Liver (tissue), 9 donors: Measurements from ENCODE around the gene BID. TPM values are rescaled to one million over a fixed set of nuclear protein-coding genes. Genes with fewer than 3 reads are reported as not detected.

ENCODE experiments used
- DNase-seq: peaks from one replicate; pipeline ENCODE4 v3.0.0-alpha.2; 2017; ENCODE audit warnings: low spot score
- H3K27ac ChIP-seq, 2 donors: one replicate each; pipeline ENCODE4 v1.7.0; 2013; ENCODE audit warnings: inconsistent platforms in 2 of 2, low read length in 2 of 2, control low read depth in 1 of 2, low read depth in 1 of 2, mild to moderate bottlenecking in 1 of 2
- H3K27me3 ChIP-seq, 4 donors: one replicate each; pipeline versions ENCODE4 v1.6.1 to v1.7.0; 2013; ENCODE audit warnings: low read length in 3 of 4, inconsistent platforms in 1 of 4, mild to moderate bottlenecking in 1 of 4, moderate library complexity in 1 of 4; ENCODE audit not compliant: control insufficient read depth in 4 of 4, insufficient read depth in 4 of 4
- H3K36me3 ChIP-seq, 4 donors: one replicate each; pipeline versions ENCODE4 v1.6.1 to v1.7.0; 2013; ENCODE audit warnings: low read length in 3 of 4, mild to moderate bottlenecking in 3 of 4, low read depth in 1 of 4, moderate library complexity in 1 of 4; ENCODE audit not compliant: control insufficient read depth in 4 of 4, insufficient read depth in 3 of 4
- H3K4me1 ChIP-seq, 4 donors: one replicate each; pipeline versions ENCODE4 v1.6.1 to v1.7.0; 2013; ENCODE audit warnings: low read length in 3 of 4, mild to moderate bottlenecking in 3 of 4, moderate library complexity in 1 of 4; ENCODE audit not compliant: control insufficient read depth in 4 of 4, insufficient read depth in 4 of 4
- H3K4me3 ChIP-seq, 3 donors: one replicate each; pipeline versions ENCODE4 v1.6.1 to v1.7.0; 2013; ENCODE audit warnings: low read length in 3 of 3, control low read depth in 1 of 3, low read depth in 1 of 3, mild to moderate bottlenecking in 1 of 3
- H3K9ac ChIP-seq, 2 donors: one replicate each; pipeline ENCODE4 v1.7.0; 2013; ENCODE audit warnings: low read length in 2 of 2, mild to moderate bottlenecking in 2 of 2, moderate library complexity in 2 of 2, control low read depth in 1 of 2, low read depth in 1 of 2
- H3K9me3 ChIP-seq, 4 donors: one replicate each; pipeline versions ENCODE4 v1.6.1 to v1.7.0; 2013; ENCODE audit warnings: low read length in 3 of 4; ENCODE audit not compliant: control insufficient read depth in 4 of 4
- ATF3 ChIP-seq: IDR thresholded peaks from 2 replicates; pipeline ENCODE4 v1.6.1; 2016; ENCODE audit warnings: antibody characterized with exemption
- CTCF ChIP-seq: fragments of 150-350 bp; IDR thresholded peaks from 2 replicates; pipeline ENCODE4 v1.5.1; 2017; ENCODE audit warnings: improper control_type of control experiment, low read depth, low read length; ENCODE audit not compliant: missing input control
- EGR1 ChIP-seq, 2 donors: IDR thresholded peaks; 2 replicates each; pipeline ENCODE4 v1.6.1; 2016 to 2018; ENCODE audit warnings: antibody characterized with exemption in 2 of 2, low read depth in 2 of 2
- FOXA1 ChIP-seq: IDR thresholded peaks from 2 replicates; pipeline ENCODE4 v1.6.1; 2016; ENCODE audit warnings: antibody characterized with exemption
- FOXA2 ChIP-seq: IDR thresholded peaks from 2 replicates; pipeline ENCODE4 v1.6.1; 2016; ENCODE audit warnings: antibody characterized with exemption
- GABPA ChIP-seq, 2 donors: IDR thresholded peaks in 1 of 2; conservative IDR thresholded peaks in 1 of 2; 2 replicates each; pipeline ENCODE4 v1.6.1; 2016; ENCODE audit warnings: antibody characterized with exemption in 2 of 2, mild to moderate bottlenecking in 1 of 2, moderate library complexity in 1 of 2
- HNF4G ChIP-seq: IDR thresholded peaks from 2 replicates; pipeline ENCODE4 v1.6.1; 2016; ENCODE audit warnings: antibody characterized with exemption
- JUND ChIP-seq, 2 donors: IDR thresholded peaks; 2 replicates each; pipeline ENCODE4 v1.6.1; 2016; ENCODE audit warnings: antibody characterized with exemption in 2 of 2
- MAX ChIP-seq: IDR thresholded peaks from 2 replicates; pipeline ENCODE4 v1.6.1; 2016; ENCODE audit warnings: antibody characterized with exemption
- NR2F2 ChIP-seq: IDR thresholded peaks from 2 replicates; pipeline ENCODE4 v1.6.1; 2016; ENCODE audit warnings: antibody characterized with exemption
- RAD21 ChIP-seq, 2 donors: IDR thresholded peaks; 2 replicates each; pipeline ENCODE4 v1.6.1; 2016; ENCODE audit warnings: antibody characterized with exemption in 2 of 2, mild to moderate bottlenecking in 2 of 2
- REST ChIP-seq: IDR thresholded peaks from 2 replicates; pipeline ENCODE4 v1.6.1; 2016; ENCODE audit warnings: antibody characterized with exemption, mild to moderate bottlenecking
- RXRA ChIP-seq, 2 donors: IDR thresholded peaks; 2 replicates each; pipeline ENCODE4 v1.6.1; 2017 to 2018; ENCODE audit warnings: antibody characterized with exemption in 2 of 2, mild to moderate bottlenecking in 1 of 2
- SP1 ChIP-seq: IDR thresholded peaks from 2 replicates; pipeline ENCODE4 v1.6.1; 2018; ENCODE audit warnings: antibody characterized with exemption, mild to moderate bottlenecking
- TAF1 ChIP-seq: conservative IDR thresholded peaks from 2 replicates; pipeline ENCODE4 v1.6.1; 2016; ENCODE audit warnings: antibody characterized with exemption, mild to moderate bottlenecking
- YY1 ChIP-seq: IDR thresholded peaks from 2 replicates; pipeline ENCODE4 v1.6.1; 2016; ENCODE audit warnings: antibody characterized with exemption, mild to moderate bottlenecking
- ZBTB33 ChIP-seq: IDR thresholded peaks from 2 replicates; pipeline ENCODE4 v1.6.1; 2016; ENCODE audit warnings: antibody characterized with exemption
- WGBS: extraction: QIAGEN DNeasy Blood & Tissue Kit; methylation state at CpG from one replicate; pipeline ENCODE4 v1.1.7; 2013; 5-methylcytosine and 5-hydroxymethylcytosine counted together
- polyA plus RNA-seq, 2 donors: library from polyadenylated mRNA; stranded (reverse) in 1 of 2; unstranded in 1 of 2; fragments of 200-250 nt in 1 of 2; fragments of >200 nt in 1 of 2; fragmentation: Nextera tagmentation in 1 of 2; extraction: Ambion mirVana in 1 of 2; gene quantifications; one replicate each; pipeline versions ENCODE4 v1.2.1 to v1.2.3, GENCODE V29; 2013 to 2015
- total RNA-seq, 2 donors: library from RNA; depleted of rRNA; stranded (reverse); fragments of >200 nt; gene quantifications; one replicate each; pipeline ENCODE4 v1.2.3, GENCODE V29; 2014
- donor health status: healthy.
- donor health status: healthy.
- donor health status: healthy.
- donor health status: healthy.
- donor health status: healthy.

BID gene
- total and polyA plus RNA-seq, 4 donors = 28.7 to 66.9 (median 52.6) TPM

GRCh38 chr22:17749605-17750395 lies 24.5 kb downstream of the BID start:
- H3K9me3 ChIP-seq = no peaks in the 10 kb centered on the region
- H3K36me3 ChIP-seq = peaks cover 0 to 2% (median 0%) of the 10 kb centered on the region in 4 donors
- no peak for DNase-seq
- no peak overlapping the region for H3K9ac ChIP-seq
- H3K27me3 ChIP-seq = no peaks in the 10 kb centered on the region
- no peak for TF ChIP-seq NR2F2
- no peak for TF ChIP-seq RAD21 (IDR thresholded peaks at IDR 0.05)
- TF ChIP-seq EGR1 (IDR thresholded peaks at IDR 0.05; ENCODE audit: low read depth in 2 of 2) = no peak
- no peak for TF ChIP-seq FOXA1
- TF ChIP-seq REST = no peak
- peaks cover 5 to 11% (median 10%) of the 10 kb centered on the region in 4 donors for H3K4me1 ChIP-seq
- 92% methylated on average over 35 of the region's 35 CpGs for WGBS
- no peak overlapping the region for H3K4me3 ChIP-seq
- H3K27ac ChIP-seq = no peak overlapping the region

GRCh38 chr22:17748555-17749353 lies 25.5 kb downstream of the BID start:
- 91% methylated on average over 40 of the region's 40 CpGs for WGBS
- Histone ChIP-seq H3K4me3 (no peak overlapping the region), H3K9me3 (no peaks in the 10 kb centered on the region), H3K36me3 (peaks cover 0 to 2% (median 0%) of the 10 kb centered on the region in 4 donors), H3K27me3 (no peaks in the 10 kb centered on the region), H3K4me1 (peaks cover 2 to 6% (median 4%) of the 10 kb centered on the region in 4 donors), H3K27ac (no peak overlapping the region), H3K9ac (no peak overlapping the region)
- TF ChIP-seq HNF4G = no peak
- TF ChIP-seq NR2F2 = no peak
- no peak for TF ChIP-seq FOXA1
- TF ChIP-seq RXRA (IDR thresholded peaks at IDR 0.05) = no peak
- TF ChIP-seq YY1 = no peak
- no peak for TF ChIP-seq ATF3
- no peak for TF ChIP-seq MAX
- TF ChIP-seq SP1 = no peak
- no peak for TF ChIP-seq REST
- TF ChIP-seq FOXA2 = no peak
- no peak for TF ChIP-seq EGR1 (IDR thresholded peaks at IDR 0.05; ENCODE audit: low read depth in 2 of 2)
- TF ChIP-seq GABPA (IDR thresholded peaks at IDR 0.05 in 1 of 2, conservative IDR thresholded peaks at IDR 0.05 in 1 of 2) = no peak
- no peak for TF ChIP-seq JUND (IDR thresholded peaks at IDR 0.05)
- TF ChIP-seq ZBTB33 = no peak
- TF ChIP-seq TAF1 = no peak
- TF ChIP-seq RAD21 (IDR thresholded peaks at IDR 0.05) = no peak
- TF ChIP-seq CTCF = no peak
- no peak for DNase-seq
